ENCODE data around the gene HOXD3.

Gene HOXD3

GRCh38 chr2:176149481-176149938 lies 7.6 kb upstream of the HOXD3 start:
- no peak for DNase-seq (ENCODE audit: low read depth, low spot score)

- DNase-seq (ENCODE audit: low read depth, low spot score): no peak
Measured at GRCh38 chr2:176149939-176150583, 7.0 kb upstream of the HOXD3 start.

GRCh38 chr2:176150584-176151441 lies 6.3 kb upstream of the HOXD3 start:
- no peak for DNase-seq (ENCODE audit: low read depth, low spot score)

DNA sequence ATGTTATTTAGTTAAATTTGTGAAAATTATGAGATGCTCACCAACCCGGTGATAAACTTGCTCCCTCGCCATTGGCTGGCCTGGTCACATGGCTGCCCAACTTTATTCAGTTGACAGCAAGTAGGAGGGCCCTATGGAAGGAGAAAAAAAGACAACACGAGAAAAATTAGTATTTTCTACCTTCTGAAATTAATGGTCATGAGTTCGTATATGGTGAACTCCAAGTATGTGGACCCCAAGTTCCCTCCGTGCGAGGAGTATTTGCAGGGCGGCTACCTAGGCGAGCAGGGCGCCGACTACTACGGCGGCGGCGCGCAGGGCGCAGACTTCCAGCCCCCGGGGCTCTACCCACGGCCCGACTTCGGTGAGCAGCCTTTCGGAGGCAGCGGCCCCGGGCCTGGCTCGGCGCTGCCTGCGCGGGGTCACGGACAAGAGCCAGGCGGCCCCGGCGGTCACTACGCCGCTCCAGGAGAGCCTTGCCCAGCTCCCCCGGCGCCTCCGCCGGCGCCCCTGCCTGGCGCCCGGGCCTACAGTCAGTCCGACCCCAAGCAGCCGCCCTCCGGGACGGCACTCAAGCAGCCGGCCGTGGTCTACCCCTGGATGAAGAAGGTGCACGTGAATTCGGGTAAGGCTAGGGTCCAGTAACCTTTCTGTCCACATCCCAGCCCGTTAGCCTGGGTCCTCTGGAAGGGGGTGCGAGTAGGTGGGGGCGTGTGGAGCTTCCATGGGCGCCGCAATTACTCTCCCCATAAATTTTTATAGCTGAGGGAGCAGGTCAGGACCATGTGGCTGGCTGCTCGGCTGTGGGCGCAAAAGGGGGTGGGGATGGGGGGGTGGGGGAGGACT lies 5.4 kb upstream of the HOXD3 start, which contains the start of gene HOXD4:
TSS of gene HOXD4 (plus strand) at position 109 of the 846 bp plus-strand sequence. CDS start at position 193, 84 bp downstream.
- no peak for DNase-seq (ENCODE audit: low read depth, low spot score)

DNA sequence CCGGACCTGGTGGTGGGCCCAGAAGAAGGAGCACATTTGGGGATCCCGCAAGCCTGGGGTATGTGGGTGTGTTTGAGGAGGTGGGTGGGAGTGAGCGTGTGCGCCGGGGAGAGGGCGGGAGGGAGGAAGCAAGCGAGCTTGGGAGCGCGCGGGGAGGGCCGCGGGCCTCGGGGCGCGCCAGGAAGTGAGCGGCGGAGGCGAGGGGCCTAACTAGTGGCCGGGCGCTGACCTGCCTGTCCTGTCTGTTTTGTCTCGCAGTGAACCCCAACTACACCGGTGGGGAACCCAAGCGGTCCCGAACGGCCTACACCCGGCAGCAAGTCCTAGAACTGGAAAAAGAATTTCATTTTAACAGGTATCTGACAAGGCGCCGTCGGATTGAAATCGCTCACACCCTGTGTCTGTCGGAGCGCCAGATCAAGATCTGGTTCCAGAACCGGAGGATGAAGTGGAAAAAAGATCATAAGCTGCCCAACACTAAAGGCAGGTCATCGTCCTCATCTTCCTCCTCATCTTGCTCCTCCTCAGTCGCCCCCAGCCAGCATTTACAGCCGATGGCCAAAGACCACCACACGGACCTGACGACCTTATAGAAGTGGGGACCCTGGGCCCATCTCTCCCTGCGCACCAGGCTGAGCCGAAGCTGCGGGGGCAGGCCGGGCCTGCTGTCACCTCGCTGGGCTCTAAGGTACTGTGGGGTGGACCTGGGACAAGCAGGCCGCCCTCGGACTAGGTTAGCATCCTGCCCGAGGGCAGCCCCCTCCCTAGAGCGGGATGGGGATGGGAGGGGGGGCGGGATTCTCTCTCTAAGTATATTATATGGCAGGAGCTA lies 4.5 kb upstream of the HOXD3 start:
- DNase-seq (ENCODE audit: low read depth, low spot score): no peak

- no peak for DNase-seq (ENCODE audit: low read depth, low spot score)
Measured at GRCh38 chr2:176154576-176155252, 2.4 kb upstream of the HOXD3 start.

- DNase-seq (ENCODE audit: low read depth, low spot score): no peak
Measured at GRCh38 chr2:176155356-176156044, 1.6 kb upstream of the HOXD3 start.

DNA sequence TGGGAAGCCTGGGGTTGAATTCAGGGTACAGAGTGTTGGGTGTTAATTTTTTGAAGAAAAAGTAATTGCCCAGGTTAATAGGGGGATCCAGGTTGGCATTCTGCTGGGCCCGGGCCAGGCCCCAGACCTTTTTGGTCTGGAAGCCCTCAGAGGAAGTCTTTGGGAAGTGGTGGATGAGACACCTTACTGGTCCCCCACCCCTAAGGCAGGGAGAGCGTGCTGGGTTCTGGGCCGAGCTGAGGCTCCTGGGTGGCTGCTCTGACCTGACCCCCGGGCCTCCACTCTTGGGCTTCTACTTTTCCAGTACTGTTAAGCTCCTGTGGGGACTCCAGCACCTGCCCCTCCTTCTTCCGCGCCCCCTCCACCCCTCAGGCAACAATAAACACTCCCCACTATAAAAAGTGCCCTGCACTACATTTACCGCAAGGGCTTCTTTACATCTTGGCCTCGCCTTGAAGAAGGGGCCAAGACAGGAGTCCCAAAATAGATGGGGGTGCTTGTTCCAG lies 753 bp upstream of the HOXD3 start:
- no peak for DNase-seq (ENCODE audit: low read depth, low spot score)

DNA sequence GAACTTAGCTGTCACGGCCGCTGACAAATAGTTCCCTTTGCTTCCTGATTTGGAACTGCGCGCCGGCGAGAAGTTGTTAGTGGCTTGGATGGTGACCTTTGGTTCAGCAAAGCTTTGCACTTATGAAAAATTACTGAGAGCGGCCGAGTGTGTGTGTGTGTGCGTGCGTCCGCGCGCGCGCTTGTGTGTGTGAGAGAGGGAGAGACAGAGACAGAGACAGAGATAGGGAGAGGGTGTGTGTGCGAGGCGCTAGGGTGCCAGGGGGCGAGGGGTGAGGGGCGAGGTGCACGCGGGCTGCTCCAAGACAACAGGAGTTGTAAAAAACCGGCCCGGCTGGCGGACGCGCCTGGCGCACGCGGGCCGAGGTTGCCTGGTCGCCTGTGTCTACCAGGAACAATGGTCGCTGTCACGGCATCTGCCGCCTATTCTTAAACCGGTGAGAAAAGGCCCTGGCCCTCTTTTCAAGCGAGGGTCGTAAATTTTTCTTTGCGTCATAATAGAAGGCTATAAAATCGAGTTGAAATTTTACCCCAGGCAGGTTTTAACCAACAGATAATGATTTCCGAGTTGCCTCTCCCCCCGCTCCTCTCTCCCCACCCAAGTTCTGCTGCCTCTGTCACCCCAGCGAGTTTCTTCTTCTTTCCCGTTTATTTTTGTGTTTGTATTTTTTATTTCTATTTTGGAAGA lies 535 bp downstream of the HOXD3 start:
- DNase-seq (ENCODE audit: low read depth, low spot score): no peak

DNA sequence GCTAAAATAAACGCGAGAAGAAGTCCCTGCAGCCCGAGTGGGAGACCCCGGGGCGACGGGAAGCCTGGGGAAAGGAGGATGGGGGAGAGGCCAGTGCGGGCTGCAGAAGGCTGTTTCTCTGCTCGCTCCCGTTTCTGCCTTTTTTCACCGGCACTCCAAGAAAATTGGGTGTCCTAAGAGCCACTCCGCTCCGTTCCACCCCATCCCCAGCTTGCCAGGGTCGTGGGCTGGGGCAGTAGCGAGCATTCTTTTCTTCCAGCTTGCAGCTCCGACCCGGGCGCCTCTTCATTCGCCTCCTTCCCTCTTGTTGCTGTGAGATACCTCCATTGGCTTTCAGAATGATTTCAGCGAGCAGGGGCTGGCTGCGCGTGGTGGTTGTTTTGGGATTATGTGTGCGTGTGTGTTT lies 1.1 kb downstream of the HOXD3 start:
- no peak for DNase-seq (ENCODE audit: low read depth, low spot score)

GRCh38 chr2:176158855-176159662 lies 2.0 kb downstream of the HOXD3 start:
- no peak for DNase-seq (ENCODE audit: low read depth, low spot score)

DNA sequence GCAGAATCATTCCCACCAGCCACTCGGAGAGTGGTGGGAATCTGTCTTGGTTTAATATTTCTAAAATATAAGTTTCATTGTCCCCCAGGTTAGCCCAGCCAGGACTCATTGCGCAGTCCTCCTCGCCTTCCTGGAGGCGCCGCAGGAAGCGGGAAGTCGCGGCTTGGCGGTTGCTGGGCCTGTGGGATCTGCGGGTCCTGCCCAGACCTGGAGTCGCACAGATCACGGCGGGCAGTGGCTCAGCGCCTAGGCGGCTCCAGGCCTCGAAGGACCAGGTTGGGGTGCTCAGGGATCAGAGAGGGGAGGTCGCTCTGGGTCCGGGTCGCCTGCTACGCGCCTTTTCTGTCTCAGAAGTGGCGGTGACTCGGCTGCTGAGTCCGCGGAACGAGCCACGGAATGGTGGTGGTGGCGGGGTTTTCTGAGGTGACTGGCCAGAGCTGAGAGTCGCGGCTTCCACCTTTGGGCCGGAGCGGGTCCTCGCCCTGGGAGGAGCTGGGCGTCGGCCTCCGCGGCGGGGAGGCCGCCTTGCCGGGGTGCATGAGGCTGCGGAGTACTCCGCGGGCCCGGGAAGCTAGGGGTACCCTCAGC lies 2.6 kb downstream of the HOXD3 start:
- DNase-seq (ENCODE audit: low read depth, low spot score): no peak

- no peak for DNase-seq (ENCODE audit: low read depth, low spot score)
Measured at GRCh38 chr2:176160251-176160985, 3.3 kb downstream of the HOXD3 start.

DNA sequence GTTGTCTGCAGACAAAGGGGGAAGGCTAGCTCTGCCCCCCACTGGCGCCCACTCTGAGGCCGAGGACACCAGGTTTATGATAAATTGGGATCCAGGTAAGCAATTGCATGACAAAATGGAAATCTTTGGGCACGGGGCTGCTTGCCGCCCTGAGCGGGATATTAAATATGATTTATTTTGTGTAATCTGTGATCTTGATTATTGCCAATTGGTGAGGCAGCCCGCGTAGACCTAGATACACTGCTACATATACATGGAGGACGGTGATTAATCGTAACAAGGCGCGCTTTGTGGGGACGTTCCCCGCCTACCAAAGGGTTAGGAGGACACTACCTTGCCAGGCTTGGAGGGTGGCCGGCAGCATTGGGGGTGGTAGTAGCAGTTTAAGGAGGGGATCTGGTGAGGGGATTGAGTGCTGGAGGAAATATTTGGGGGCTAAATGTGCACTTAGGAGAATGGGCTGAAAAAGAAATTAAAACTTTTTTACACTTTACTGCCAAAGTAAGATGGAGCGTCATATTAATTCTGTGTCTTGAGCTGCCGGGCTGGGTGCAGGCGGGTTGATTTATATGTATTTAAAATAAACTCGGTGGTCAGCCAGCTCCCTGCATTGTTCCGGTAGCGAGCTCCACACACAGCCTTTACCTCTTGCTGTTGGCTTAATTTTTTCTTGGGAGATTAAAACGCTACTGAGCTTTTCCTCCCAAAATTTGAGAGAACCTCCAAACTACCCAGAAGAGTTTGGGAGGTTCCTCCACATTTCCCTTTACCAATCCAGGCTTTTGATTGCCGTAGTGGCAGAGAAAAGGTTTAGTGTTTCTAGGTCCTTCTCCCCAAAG lies 4.1 kb downstream of the HOXD3 start:
- DNase-seq (ENCODE audit: low read depth, low spot score): no peak

- DNase-seq (ENCODE audit: low read depth, low spot score): no peak
Measured at GRCh38 chr2:176161825-176162626, 4.9 kb downstream of the HOXD3 start.

Measured in iPS DF 19.7 (cell line).